AG08395 (cell line): ENCODE data around the gene PIM3.

Source experiments
- DNase-seq: peaks from one replicate; pipeline ENCODE4 v3.0.0; 2012; ENCODE audit warnings: mixed read lengths, low spot score

The PIM3 gene

GRCh38 chr22:49928185-49928495 lies 32.4 kb upstream of the PIM3 start:
- DNase-seq: no peak

- no peak for DNase-seq
Observed at GRCh38 chr22:49928555-49929210, 31.9 kb upstream of the PIM3 start.

GRCh38 chr22:49929211-49929979 lies 31.2 kb upstream of the PIM3 start:
- DNase-seq: peak; percentile 79

- DNase-seq: no peak
Observed at GRCh38 chr22:49929994-49930575, 30.5 kb upstream of the PIM3 start.

GRCh38 chr22:49930596-49931412 lies 29.8 kb upstream of the PIM3 start:
- DNase-seq: peak; percentile 81

- DNase-seq: no peak
Observed at GRCh38 chr22:49933236-49934159, 27.1 kb upstream of the PIM3 start.

- peak; percentile 47 for DNase-seq
Observed at GRCh38 chr22:49934160-49934890, 26.2 kb upstream of the PIM3 start.

- DNase-seq: peak; percentile 70
Observed at GRCh38 chr22:49934891-49935557, 25.5 kb upstream of the PIM3 start.

GRCh38 chr22:49935561-49935960 lies 25.0 kb upstream of the PIM3 start:
- DNase-seq: no peak

- DNase-seq: peak; percentile 63
Observed at GRCh38 chr22:49936018-49936972, 24.3 kb upstream of the PIM3 start.

GRCh38 chr22:49936973-49937757 lies 23.4 kb upstream of the PIM3 start:
- no peak for DNase-seq

GRCh38 chr22:49937758-49938564 lies 22.6 kb upstream of the PIM3 start:
- no peak for DNase-seq

GRCh38 chr22:49938565-49939136 lies 21.9 kb upstream of the PIM3 start:
- no peak for DNase-seq

- DNase-seq: no peak
Observed at GRCh38 chr22:49941507-49942316, 18.9 kb upstream of the PIM3 start.

- DNase-seq: no peak
Observed at GRCh38 chr22:49942565-49943404, 17.8 kb upstream of the PIM3 start.
